Heart left ventricle (tissue), 13 donors: ENCODE results near the gene PARP15.

ENCODE experiments used
- POLR2A ChIP-seq, 2 donors: fragments of 450-650 bp; IDR thresholded peaks; one replicate each; pipeline ENCODE4 v1.6.1; 2017; ENCODE audit warnings: antibody characterized with exemption in 2 of 2, mild to moderate bottlenecking in 2 of 2, moderate library complexity in 2 of 2
- TF ChIP-seq, protein P1 (sequence below), 12 donors: fragments of 200-600 bp; sonication (generic) in 4 of 12; IDR thresholded peaks; one replicate each; pipeline versions ENCODE4 v1.5.0 to v1.8.0; 2018 to 2022; ENCODE audit warnings: antibody characterized with exemption in 12 of 12, mild to moderate bottlenecking in 5 of 12
- donor health status: ischemic (EF 13 %, LVEDD 7.1; RV severe dilation, severe dysfunction).
- donor health status: DM: no; HTN: yes; CAD: no.
- donor health status: DM: no; HTN: no; CAD: no.
- donor health status: ischemic (EF 25% LVEDD 6.9; RV normal size, moderate dysfunction).
- donor health status: ischemic (EF 25% LVEDD 5.7; RV mildly dilated, moderate dysfunction).
- donor health status: ischemic (EF 35%, LVEDD 5.7; RV mildly dilated, moderate dysfunction).
- donor health status: nonischemic (EF 11% LVEDD 7.7; RV severe dilation, severe dysfunction).
- donor health status: DM: yes; HTN: yes; CAD: no.
- donor health status: PGD.
- donor health status: ischemic (EF 29% LVEDD 5.4; RV normal size, mild dysfunction).
- donor health status: nonischemic (EF 23%, LVEDD 6.1; RV moderate dilation, normal function).

DNA sequence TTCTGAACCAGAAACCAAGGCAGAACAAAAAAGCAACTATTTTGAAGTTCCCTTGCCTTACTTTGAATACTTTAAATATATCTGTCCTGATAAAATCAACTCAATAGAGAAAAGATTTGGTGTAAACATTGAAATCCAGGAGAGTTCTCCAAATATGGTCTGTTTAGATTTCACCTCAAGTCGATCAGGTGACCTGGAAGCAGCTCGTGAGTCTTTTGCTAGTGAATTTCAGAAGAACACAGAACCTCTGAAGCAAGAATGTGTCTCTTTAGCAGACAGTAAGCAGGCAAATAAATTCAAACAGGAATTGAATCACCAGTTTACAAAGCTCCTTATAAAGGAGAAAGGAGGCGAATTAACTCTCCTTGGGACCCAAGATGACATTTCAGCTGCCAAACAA, 8.7 kb upstream of the PARP15 start:
- TF ChIP-seq, protein P1, sequence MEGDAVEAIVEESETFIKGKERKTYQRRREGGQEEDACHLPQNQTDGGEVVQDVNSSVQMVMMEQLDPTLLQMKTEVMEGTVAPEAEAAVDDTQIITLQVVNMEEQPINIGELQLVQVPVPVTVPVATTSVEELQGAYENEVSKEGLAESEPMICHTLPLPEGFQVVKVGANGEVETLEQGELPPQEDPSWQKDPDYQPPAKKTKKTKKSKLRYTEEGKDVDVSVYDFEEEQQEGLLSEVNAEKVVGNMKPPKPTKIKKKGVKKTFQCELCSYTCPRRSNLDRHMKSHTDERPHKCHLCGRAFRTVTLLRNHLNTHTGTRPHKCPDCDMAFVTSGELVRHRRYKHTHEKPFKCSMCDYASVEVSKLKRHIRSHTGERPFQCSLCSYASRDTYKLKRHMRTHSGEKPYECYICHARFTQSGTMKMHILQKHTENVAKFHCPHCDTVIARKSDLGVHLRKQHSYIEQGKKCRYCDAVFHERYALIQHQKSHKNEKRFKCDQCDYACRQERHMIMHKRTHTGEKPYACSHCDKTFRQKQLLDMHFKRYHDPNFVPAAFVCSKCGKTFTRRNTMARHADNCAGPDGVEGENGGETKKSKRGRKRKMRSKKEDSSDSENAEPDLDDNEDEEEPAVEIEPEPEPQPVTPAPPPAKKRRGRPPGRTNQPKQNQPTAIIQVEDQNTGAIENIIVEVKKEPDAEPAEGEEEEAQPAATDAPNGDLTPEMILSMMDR (IDR thresholded peaks at IDR 0.05) = no peak
- no peak for TF ChIP-seq POLR2A (IDR thresholded peaks at IDR 0.05)
